COLO829 (cell line): ENCODE results near the gene SYT14.
"Not testable (repeated sequence)": the region's sequence is repeated elsewhere in the genome, so short reads cannot be mapped to it uniquely, and the experiment has no call there.

Source experiments
- DNase-seq: peaks from one replicate; pipeline ENCODE4 v3.0.0; 2012; ENCODE audit warnings: low spot score

Gene SYT14

DNA sequence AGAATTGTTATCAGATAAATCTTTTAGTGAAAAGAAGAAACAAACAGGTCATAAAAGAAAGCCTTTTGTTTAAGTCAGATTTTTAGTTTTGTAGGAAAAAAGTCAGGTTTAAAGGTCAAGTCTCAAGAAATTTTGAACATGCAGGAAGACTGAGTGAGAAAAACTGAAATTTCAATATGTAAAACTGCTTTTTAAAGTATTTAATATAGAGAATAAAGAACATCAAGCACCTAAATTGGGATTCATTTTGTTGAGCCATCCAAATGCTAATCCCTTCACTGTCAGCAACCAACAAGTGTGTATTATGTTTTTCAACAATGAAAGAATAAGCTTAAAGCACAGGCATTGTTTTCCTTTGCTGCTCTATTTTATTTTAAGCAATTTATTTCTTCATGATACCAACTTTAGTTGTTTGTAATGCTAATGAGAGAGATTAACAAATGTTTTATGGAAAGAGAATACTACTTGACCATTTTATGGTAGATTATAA lies 179.7 kb downstream of the SYT14 start:
- DNase-seq = no peak

DNA sequence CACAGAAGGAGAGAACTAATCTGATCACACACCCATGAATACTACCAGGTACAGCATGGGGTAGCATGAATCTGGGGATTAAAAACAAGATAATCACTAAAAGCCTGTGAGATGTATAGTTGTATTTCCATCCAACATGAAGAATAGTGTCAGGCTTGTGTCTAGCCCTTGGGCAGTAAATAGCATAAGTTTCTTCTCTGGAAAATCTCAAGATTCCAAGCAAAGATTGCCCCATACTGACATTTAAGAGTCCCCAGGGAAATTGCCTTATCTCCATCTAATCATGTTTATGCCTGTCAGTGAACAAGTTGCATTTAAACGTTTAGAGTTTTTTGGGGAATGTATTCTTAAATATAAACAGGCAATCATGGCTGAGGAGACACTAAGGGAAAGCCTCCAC lies 185.4 kb downstream of the SYT14 start:
- peak; percentile 7 for DNase-seq

DNA sequence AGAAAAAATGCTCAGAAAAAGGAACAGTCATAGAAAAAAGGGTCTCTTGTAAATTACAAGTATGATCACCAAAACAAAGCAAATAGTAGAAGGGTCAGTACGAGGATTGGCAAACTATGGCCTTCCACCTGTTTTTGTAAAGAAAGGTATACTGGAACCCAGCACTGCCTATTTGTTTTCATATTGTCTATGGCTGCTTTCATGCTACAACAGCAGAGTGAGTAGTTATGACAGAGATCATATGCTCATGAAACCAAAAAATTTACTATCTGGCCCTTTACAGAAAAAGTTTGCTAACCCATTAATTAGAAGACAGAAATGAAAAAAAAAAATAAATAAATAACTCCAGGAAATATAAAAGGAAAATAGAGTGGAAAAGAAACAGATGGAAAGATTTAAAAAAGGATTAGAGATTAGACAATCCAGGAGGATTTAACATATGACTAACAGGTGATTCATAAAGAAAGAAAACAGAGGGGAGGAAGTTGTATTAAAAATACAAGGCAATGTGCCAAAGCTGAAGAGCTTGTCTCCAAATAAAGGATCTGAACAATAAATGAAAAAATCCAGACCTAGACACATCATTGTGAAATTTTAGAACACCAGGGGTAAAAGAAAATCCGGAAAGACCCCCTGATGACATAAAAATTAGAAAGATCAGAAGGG lies 186.0 kb downstream of the SYT14 start:
- DNase-seq = peak; percentile 53

DNA sequence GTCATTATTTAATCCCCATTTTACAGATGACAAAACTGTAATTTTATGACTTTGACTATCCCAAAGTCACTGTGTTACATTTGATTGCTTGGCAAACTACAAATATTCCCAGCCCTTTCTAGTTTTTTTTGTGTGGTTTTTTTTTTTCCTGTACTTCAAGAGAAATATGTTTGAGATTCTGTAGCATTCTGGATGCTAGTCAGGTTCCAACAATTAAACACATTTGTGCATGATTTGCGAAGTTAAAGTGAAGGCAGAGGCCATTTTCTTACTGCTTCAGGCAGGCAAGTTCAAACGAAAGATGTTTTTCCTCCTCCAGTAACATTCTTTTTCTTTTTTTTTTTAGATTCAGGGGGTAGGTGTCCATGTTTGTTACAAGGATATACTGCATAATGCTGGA lies 186.7 kb downstream of the SYT14 start:
- DNase-seq = no peak

DNA sequence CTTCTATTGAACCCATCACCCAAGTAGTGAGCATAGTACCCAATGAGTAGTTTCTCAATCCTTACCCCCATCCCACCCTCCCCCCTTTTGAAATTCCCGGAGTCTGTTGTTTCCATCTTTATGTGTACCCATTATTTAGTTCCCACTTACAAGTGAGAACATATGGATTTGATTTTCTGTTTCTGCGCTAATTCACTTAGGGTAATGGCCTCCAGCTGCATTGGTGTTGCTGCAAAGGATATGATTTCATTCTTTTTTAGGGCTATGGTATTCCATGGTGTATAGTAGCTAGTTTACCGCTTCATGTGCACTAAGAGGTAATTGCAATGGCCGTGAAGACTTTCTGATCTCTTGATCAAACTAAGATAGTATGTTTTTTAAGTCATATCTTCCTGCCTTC lies 187.1 kb downstream of the SYT14 start:
- DNase-seq = no peak

DNA sequence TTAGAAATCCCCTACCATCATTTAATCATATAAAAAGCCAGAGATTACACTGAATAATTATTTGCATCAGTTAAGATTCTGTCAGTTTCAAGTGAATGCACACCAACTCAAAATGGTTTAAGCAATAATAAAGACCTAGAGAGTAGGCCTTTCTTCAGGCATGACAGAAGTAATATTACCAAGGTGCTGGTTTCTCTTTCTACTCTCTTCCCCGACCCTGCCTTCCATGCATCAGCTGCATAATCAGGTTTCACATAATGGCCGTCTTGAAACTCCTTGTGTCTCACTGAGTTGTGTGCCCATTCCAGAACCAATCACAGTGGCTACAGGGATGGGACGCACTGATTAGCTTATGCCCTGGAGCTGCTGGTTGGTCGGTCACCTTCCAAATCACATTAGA lies 191.1 kb downstream of the SYT14 start:
- no peak for DNase-seq

DNA sequence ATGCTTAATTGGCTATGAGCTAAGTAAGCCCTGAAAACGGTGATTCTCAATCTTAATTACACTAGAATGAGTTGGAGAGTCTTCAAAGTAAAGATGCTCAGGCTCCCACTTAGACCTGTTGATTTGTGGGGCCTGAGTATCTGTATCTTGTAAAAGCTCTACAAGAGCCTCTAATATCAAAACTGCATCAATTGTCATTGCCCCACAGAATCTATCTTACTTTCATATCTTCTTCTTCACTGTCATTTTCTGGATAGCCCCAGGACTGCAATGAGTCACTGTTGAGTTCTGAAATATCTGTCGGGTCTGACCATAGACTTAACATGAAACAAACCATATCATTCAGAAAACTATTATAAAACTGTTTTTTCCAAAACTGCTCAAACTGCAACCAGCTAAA lies 191.7 kb downstream of the SYT14 start:
- peak; percentile 62 for DNase-seq

DNA sequence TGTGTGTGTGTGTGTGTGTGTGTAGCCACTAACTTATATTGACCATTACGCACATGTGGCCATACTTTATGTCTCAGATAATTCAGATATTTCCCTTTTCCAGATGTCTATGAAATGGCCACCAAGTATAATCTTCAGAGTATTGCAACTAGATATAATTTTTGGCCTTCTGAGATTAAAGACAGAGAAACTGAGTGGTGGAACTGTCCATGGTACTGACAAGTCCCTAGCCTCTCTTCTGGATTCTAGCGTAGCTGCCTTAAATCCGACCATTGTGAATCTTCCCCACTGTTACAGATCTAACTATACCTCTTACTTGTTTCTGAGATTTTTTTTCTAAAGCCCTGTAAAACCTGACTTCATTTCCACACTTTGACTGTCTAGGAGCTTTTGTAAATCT lies 194.6 kb downstream of the SYT14 start:
- no peak for DNase-seq

DNA sequence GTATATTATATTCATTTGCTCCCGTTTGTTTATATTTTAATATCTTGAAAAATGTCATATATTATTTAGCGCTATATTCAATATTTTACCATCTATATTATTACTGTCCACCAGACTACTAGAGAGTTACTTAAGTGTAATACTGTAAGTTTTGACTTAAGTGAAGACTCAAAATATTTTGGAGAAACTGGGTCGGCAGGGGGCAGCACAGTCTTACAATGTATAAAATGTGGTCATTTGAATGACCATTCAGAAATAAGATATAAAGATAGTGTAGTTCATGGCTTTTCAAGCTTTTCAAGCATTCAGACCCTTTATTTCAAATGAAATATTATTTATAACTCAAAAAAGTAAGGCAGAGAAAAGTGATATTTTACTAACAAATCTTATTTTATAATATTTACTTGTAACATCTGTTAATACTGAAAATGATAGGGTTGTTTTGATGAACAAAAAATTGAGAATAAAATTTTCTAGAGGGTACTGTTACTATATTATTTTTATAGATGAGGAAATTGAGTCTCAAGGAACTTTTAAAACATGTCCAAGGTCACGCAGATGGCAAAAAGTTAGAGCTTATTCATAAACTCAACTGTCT lies 205.5 kb downstream of the SYT14 start:
- peak; percentile 81 for DNase-seq

- DNase-seq = no peak
Observed at GRCh38 chr1:210144736-210145135, 206.7 kb downstream of the SYT14 start.

DNA sequence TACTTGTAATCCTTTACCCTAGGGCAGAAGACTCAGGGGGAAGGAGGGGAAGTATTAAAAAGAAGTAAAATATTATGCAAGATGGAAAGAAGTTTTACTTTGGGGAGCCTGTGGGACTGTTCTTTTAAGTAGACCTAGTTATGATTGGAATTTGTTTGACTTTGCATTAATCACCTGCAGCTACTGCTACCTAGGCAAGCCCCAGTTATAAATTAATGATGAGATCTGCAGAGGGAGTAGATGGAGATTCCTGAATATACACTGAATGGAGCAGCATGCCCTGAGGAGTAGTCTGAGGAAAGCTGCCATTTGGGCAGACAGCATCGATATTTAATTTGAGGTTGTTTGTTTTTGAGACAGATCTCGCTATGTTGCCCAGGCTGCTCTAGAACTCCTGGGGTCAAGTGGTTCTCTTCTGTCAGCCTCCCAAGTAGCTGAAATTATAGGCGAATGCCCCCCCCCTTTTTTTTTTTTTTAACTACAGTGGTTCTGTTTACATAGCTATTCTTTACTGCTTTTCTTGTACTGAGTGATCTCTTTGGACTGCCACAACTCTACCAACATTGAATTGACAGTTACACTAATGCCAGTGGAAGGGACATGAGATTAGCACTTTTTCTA lies 213.1 kb downstream of the SYT14 start:
- no peak for DNase-seq

DNA sequence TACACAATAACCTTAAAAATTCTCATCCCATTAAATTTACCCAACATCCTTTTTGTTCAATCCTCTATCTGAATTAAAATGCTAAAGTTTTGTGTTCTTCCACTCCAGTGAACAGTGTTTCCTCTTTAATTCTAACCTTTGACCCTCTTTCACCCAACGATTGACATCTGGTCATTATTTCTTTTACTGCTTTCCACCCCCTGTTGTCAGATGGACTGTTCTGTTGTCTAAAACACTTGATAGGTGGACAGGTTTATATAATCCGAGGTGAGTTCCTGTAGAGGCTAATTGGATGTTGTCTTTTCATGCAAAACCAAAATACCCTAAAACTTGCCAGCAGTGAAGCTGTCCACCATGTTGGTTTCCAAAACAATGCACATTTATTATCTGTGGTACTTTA lies 221.2 kb downstream of the SYT14 start:
- DNase-seq = no peak

- DNase-seq = no peak
Observed at GRCh38 chr1:210170220-210170619, 232.2 kb downstream of the SYT14 start.

- no peak for DNase-seq
Observed at GRCh38 chr1:210174133-210174532, 236.1 kb downstream of the SYT14 start.

- no peak for DNase-seq
Observed at GRCh38 chr1:210185063-210185462, 247.0 kb downstream of the SYT14 start.

- not testable (repeated sequence) for DNase-seq
Observed at GRCh38 chr1:210187849-210188606, 250.0 kb downstream of the SYT14 start.

DNA sequence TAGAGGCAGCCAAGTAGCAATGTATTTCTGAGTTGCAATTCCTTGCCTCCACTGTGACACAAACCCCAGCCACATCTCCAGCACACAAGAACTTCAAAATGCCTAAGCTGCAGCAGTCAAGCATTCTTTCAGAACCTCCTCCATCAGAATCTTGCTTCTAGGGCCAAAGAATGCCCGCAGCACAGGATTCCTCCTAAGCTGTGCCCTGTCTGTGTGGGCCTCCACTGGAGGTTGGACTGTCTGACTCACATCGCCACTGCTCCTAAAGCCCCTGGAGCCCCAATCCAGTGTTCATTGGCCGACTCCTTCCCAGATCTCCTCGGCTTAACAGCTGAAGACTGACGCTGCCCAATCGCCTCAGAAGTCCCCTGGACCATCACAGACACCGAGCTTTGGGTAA lies 251.4 kb downstream of the SYT14 start:
- DNase-seq = no peak

DNA sequence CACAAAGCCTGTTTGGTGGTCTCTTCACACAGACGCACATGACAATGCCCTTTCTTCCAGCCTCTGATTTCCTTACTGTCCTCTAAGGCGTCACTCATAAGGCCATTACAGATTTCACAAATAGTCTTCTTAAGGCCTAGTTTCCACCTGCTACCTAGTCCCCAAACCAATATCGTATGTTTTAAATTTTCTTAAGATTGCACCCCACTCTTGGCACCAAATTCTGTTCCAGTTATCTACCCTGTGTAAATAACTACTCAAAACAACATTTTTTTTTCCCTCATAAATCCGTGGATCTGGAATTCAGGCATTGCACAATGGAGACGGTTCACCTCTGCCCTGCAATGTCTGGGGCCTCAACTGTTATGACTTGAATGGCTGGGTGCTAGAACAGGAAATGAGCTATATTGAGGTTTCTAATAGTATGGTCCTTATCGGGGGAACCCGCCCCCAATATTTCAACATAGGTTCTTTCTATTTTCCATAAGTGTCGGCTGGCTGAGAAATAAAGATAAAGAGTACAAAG lies 257.7 kb downstream of the SYT14 start:
- DNase-seq = no peak

DNA sequence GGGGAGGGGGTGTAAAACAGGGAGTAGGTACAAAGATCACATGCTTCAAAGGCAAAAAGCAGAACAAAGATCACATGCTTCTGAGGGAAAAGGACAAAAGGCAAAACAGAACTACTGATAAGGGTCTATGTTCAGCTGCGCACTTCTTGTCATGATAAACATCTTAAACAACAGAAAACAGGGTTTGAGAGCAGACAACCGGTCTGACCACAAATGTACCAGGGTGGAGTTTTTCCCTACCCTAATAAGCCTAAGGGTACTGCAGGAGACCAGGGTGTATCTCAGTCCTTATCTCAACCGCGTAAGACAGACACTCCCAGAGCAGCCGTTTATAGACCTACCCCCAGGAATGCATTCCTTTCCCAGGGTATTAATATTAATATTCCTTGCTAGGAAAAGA lies 258.2 kb downstream of the SYT14 start:
- not testable (repeated sequence) for DNase-seq

DNA sequence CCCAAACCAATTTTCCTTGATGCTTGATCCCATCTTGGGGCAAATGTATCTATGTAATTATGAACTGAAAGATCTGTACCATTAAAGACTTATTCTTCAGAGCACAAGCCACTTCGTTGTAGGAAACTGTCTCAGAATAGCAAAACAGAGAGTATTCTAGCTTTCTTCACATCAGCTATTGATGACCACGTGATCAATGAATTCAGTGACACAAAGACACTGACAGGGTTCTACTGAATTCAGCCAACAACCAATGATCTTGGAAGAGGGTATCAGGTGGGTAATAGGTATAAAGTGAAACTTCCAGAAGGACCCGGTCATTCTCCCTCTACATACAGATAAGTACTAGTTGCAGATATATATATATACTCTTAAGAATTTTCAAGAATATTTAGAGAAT lies 260.8 kb downstream of the SYT14 start:
- no peak for DNase-seq

DNA sequence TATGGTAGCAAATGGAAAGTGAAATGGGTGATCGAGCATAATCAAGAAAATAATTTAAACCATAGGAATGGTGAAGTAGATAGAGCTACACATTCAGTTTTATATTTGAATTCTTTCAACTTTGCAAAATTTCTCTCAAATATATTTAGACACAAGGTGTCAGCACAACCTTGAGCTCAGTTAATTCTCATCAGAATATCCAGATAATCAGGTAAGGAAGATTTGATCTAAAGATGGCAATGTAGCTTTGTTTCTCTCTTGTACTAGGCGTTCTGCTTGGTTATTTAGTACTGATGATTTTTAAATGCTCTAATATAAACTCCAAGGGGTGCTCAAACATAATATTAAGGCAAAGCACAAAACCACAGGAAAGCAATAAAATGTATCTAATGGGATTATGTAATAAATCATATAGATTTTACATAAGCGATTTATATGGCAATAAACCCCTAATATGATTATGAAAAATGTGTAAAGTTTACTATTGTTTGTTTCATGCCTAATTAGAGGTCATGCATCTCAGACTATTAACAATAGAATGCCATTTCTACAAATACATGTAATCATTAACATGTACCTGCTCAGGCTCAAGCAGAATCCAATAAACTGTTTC lies 262.2 kb downstream of the SYT14 start:
- DNase-seq = no peak

DNA sequence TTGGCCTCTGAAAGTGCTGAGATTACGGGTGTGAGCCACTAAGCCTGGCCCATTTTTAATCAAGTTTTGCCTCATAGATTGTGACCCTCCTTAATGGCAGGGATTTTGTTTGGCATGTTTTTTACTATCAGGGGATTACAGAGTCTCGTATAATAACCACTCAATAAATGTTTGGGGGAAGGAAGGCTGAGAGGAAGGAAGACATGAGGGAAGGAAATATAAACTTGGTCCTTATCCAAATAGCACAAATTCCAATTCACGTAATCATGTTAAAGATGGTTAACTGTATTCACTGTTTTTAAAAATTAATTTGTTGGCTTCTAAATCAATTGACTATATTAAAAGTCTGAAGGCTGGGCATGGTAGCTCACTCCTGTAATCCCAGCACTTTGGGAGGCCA lies 263.7 kb downstream of the SYT14 start:
- DNase-seq = no peak
